GM19193 (cell line): Measurements from ENCODE around the gene MED12.

Source experiments
- POLR2A ChIP-seq: IDR thresholded peaks from 4 replicates; pipeline ENCODE4 v1.6.1; 2011; ENCODE audit not compliant: insufficient read depth, insufficient read length; ENCODE audit errors: extremely low read depth

MED12 gene

GRCh38 chrX:71191248-71191647 is 72.9 kb downstream of the MED12 start:
- TF ChIP-seq POLR2A: no peak
